ENCODE measurements around the gene CYSTM1. TPM values are rescaled to one million over a fixed set of nuclear protein-coding genes. Genes with fewer than 3 reads are reported as not detected.

The CYSTM1 gene
- total and polyA plus RNA-seq, 2 experiments from 2014 or later = 16.0 to 42.3 TPM

DNA sequence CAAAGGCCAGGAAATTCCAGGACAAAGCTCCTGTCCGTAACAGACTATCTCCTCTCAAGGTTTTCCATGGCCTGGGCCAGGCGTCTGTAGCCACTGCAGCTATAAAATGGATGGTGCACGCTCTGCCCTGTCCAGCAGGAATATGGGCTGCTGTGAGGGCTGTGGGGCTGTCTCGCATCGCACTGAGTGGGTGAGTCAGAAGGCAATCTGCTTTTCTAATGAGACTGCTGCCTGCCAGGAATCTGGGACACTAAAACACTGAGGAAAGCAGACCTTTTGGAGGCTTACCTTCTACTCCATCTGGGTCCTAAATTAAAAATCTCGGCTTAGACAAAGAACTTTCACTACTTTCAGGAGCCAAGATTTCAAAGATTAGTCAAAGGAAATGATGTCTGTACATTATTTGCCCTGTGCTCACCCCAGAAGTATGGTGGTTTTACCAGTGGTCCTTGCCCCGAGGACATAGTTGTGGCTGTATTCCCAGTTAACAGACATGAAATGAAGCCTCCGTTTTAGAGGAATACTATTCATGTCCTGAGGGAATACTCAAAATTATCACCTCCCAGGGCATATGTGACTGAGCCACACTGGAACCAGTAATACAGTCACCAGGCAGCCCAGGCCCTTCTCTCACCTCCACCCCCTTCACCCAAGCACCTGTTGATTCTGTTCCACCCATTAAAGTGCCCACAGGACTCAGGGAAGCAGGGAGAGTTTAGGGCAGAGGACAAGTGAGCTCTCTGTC lies 71.6 kb downstream of the CYSTM1 start:
- no peak overlapping the region for H3K4me3 ChIP-seq
- 2 to 3% methylated on average over 8 of the region's 8 CpGs for WGBS, 2 experiments (ENCODE audit: low coverage in 1 of 2, low lambda C conversion rate in 2 of 2, missing lambda C conversion rate in 2 of 2)
- in situ Hi-C loops (cut with MboI) = loop anchor here (5.0 kb wide), 1 partner anchor 106 kb away; no protein-coding TSS in a partner anchor
- H3K27me3 ChIP-seq (replicated peaks; ENCODE audit: insufficient read depth) = no peaks in the 10 kb centered on the region
- peak overlapping the region; percentile 49 for H3K27ac ChIP-seq
- no peak overlapping the region for H2AFZ ChIP-seq
- peaks cover 40% of the 10 kb centered on the region for H3K79me2 ChIP-seq (ENCODE audit: insufficient read depth)
- peak overlapping the region; percentile 5; the same call in 1 of the 2 replicates for H3K9ac ChIP-seq
- peak overlapping the region; percentile 25 for H3K4me2 ChIP-seq (ENCODE audit: unreplicated experiment)
- peaks cover 27% of the 10 kb centered on the region for H3F3A ChIP-seq (ENCODE audit: insufficient read depth)
- peaks cover 45% of the 10 kb centered on the region for H3K4me1 ChIP-seq (ENCODE audit: insufficient read depth)
- DNase-seq = peak; percentile 94
- H4K20me1 ChIP-seq (ENCODE audit: insufficient read depth) = no peaks in the 10 kb centered on the region
- no peaks in the 10 kb centered on the region for H3K9me3 ChIP-seq (ENCODE audit: low read depth)
- no peak for TF ChIP-seq EZH2phosphoT487 (IDR thresholded peaks at IDR 0.05; ENCODE audit: insufficient read depth, low read depth)
- no peak for TF ChIP-seq EZH2 (IDR thresholded peaks at IDR 0.05; ENCODE audit: insufficient read depth, poor library complexity, severe bottlenecking)
- no peaks in the 10 kb centered on the region for H3K36me3 ChIP-seq (ENCODE audit: low read depth)
- H3K9me2 ChIP-seq (ENCODE audit: insufficient read depth) = no peaks in the 10 kb centered on the region

DNA sequence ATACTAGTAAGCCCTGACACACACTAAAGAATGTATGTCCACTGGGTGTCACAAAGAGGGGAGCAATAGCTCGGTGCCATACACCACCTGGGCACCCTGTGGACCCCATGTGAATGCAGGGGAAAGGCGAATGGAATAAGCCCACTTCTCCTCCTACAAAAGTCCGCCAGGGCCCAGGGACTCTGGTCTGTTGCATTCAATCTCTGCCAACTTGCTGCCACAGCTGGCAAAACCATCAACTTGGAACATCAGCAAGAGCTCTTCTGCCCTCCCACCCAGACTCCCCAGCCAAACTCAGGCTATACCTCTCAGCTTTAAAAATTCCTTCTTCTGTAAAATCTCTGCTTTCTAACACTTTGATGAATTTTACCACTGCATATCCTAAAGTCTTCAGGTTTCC lies 73.4 kb downstream of the CYSTM1 start:
- TF ChIP-seq EZH2phosphoT487 (IDR thresholded peaks at IDR 0.05; ENCODE audit: insufficient read depth, low read depth) = no peak
- H3K4me1 ChIP-seq (ENCODE audit: insufficient read depth) = peaks cover 50% of the 10 kb centered on the region
- H3K9me2 ChIP-seq (ENCODE audit: insufficient read depth) = no peaks in the 10 kb centered on the region
- 90 to 95% methylated on average over 3 of the region's 3 CpGs for WGBS, 2 experiments (ENCODE audit: low coverage in 1 of 2, low lambda C conversion rate in 2 of 2, missing lambda C conversion rate in 2 of 2)
- H3K27me3 ChIP-seq (replicated peaks; ENCODE audit: insufficient read depth) = no peaks in the 10 kb centered on the region
- H3K27ac ChIP-seq = no peak overlapping the region
- no peaks in the 10 kb centered on the region for H3K36me3 ChIP-seq (ENCODE audit: low read depth)
- DNase-seq = no peak
- in situ Hi-C loops (cut with MboI) = loop anchor here (5.0 kb wide), 1 partner anchor 104 kb away; no protein-coding TSS in a partner anchor
- H3F3A ChIP-seq (ENCODE audit: insufficient read depth) = peaks cover 43% of the 10 kb centered on the region
- no peak overlapping the region for H2AFZ ChIP-seq
- H3K4me2 ChIP-seq (ENCODE audit: unreplicated experiment) = no peak overlapping the region
- peaks cover 55% of the 10 kb centered on the region for H3K79me2 ChIP-seq (ENCODE audit: insufficient read depth)
- H3K9me3 ChIP-seq (ENCODE audit: low read depth) = no peaks in the 10 kb centered on the region
- no peak overlapping the region for H3K9ac ChIP-seq
- no peaks in the 10 kb centered on the region for H4K20me1 ChIP-seq (ENCODE audit: insufficient read depth)
- no peak overlapping the region for H3K4me3 ChIP-seq

DNA sequence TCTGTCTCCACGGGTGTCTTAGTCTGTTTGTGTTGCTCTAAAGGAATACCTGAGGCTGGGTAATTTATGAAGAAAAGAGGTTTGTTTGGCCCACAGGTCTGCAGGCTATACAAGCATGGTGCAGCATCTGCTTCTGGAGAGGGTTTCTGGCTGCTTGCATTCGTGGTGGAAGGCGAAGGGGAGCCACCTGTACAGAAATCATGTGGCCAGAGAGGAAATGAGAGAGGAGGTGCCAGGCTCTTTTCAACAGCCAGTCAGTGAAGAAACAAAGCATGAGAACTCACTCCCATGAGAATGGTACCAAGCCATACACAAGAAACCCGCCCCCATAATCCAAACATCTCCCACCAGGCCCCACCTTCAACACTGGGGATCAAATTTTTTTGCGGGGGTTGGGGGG lies 74.5 kb downstream of the CYSTM1 start:
- Histone ChIP-seq H3K36me3 (ENCODE audit: low read depth) (no peaks in the 10 kb centered on the region), H3K4me3 (no peak overlapping the region), H3K4me2 (ENCODE audit: unreplicated experiment) (no peak overlapping the region), H3K79me2 (ENCODE audit: insufficient read depth) (peaks cover 66% of the 10 kb centered on the region), H3K9me3 (ENCODE audit: low read depth) (no peaks in the 10 kb centered on the region), H2AFZ (no peak overlapping the region), H4K20me1 (ENCODE audit: insufficient read depth) (no peaks in the 10 kb centered on the region), H3K27ac (no peak overlapping the region), H3K4me1 (ENCODE audit: insufficient read depth) (peaks cover 62% of the 10 kb centered on the region), H3F3A (ENCODE audit: insufficient read depth) (peaks cover 47% of the 10 kb centered on the region), H3K9ac (no peak overlapping the region), H3K9me2 (ENCODE audit: insufficient read depth) (no peaks in the 10 kb centered on the region), H3K27me3 (replicated peaks; ENCODE audit: insufficient read depth) (no peaks in the 10 kb centered on the region)
- TF ChIP-seq EZH2 (IDR thresholded peaks at IDR 0.05; ENCODE audit: insufficient read depth, poor library complexity, severe bottlenecking) (no peak), EZH2phosphoT487 (IDR thresholded peaks at IDR 0.05; ENCODE audit: insufficient read depth, low read depth) (no peak)
- in situ Hi-C loops (cut with MboI) = loop anchor here (5.0 kb wide), 1 partner anchor 103 kb away; no protein-coding TSS in a partner anchor
- DNase-seq = no peak
- WGBS, 2 experiments (ENCODE audit: low coverage in 1 of 2, low lambda C conversion rate in 2 of 2, missing lambda C conversion rate in 2 of 2) = 87 to 93% methylated on average over 5 of the region's 5 CpGs

GRCh38 chr5:140250386-140250785 lies 75.4 kb downstream of the CYSTM1 start:
- no peak overlapping the region for H3K9ac ChIP-seq
- H2AFZ ChIP-seq = no peak overlapping the region
- no peaks in the 10 kb centered on the region for H3K9me2 ChIP-seq (ENCODE audit: insufficient read depth)
- TF ChIP-seq EZH2 (IDR thresholded peaks at IDR 0.05; ENCODE audit: insufficient read depth, poor library complexity, severe bottlenecking) (no peak), EZH2phosphoT487 (IDR thresholded peaks at IDR 0.05; ENCODE audit: insufficient read depth, low read depth) (no peak)
- no peak overlapping the region for H3K4me2 ChIP-seq (ENCODE audit: unreplicated experiment)
- H3K4me3 ChIP-seq = no peak overlapping the region
- no peak for DNase-seq
- H4K20me1 ChIP-seq (ENCODE audit: insufficient read depth) = no peaks in the 10 kb centered on the region
- H3F3A ChIP-seq (ENCODE audit: insufficient read depth) = peaks cover 41% of the 10 kb centered on the region
- no peaks in the 10 kb centered on the region for H3K9me3 ChIP-seq (ENCODE audit: low read depth)
- no peaks in the 10 kb centered on the region for H3K27me3 ChIP-seq (replicated peaks; ENCODE audit: insufficient read depth)
- H3K4me1 ChIP-seq (ENCODE audit: insufficient read depth) = peaks cover 54% of the 10 kb centered on the region
- no peaks in the 10 kb centered on the region for H3K36me3 ChIP-seq (ENCODE audit: low read depth)
- peak overlapping the region; percentile 90; the same call in 1 of the 2 replicates for H3K27ac ChIP-seq
- H3K79me2 ChIP-seq (ENCODE audit: insufficient read depth) = peaks cover 69% of the 10 kb centered on the region
- WGBS, 2 experiments (ENCODE audit: low coverage in 1 of 2, low lambda C conversion rate in 2 of 2, missing lambda C conversion rate in 2 of 2) = 91 to 92% methylated on average over 6 of the region's 6 CpGs
- in situ Hi-C loops (cut with MboI) = no loop called here

Data from GM23248 (cell line).